Astrocyte (in vitro differentiated cells and primary cell): ENCODE measurements around the gene HSCB. TPM values are rescaled to one million over a fixed set of nuclear protein-coding genes. Genes with fewer than 3 reads are reported as not detected.

Source experiments
- DNase-seq: peaks from one replicate; pipeline ENCODE4 v3.0.0-alpha.2; 2010; ENCODE audit warnings: low read depth
- FAIRE-seq: peaks from 2 replicates; lab custom pipeline; 2011; peaks lifted over from hg19 to GRCh38; lab: Jason Lieb, UNC
- H2AFZ ChIP-seq: 2 replicates; pipeline ENCODE4 v1.6.0; 2012; ENCODE audit warnings: low read depth, low read length, inconsistent platforms
- H3K27ac ChIP-seq: 2 replicates; pipeline ENCODE4 v1.5.1; 2011; ENCODE audit warnings: low read depth, low read length, inconsistent platforms
- H3K27me3 ChIP-seq: 2 replicates; pipeline ENCODE4 v1.6.0; 2011; ENCODE audit warnings: low read length, inconsistent platforms; ENCODE audit not compliant: insufficient read depth
- H3K36me3 ChIP-seq: 2 replicates; pipeline ENCODE4 v1.5.1; 2011; ENCODE audit warnings: low read length, inconsistent platforms; ENCODE audit not compliant: insufficient read depth
- H3K4me1 ChIP-seq: 2 replicates; pipeline ENCODE4 v1.5.1; 2011; ENCODE audit warnings: low read length, inconsistent platforms; ENCODE audit not compliant: insufficient read depth
- H3K4me2 ChIP-seq: 2 replicates; pipeline ENCODE4 v1.6.0; 2012; ENCODE audit warnings: low read length, inconsistent platforms
- H3K4me3 ChIP-seq: 2 replicates; pipeline ENCODE4 v1.5.1; 2011; ENCODE audit warnings: low read depth, mild to moderate bottlenecking, low read length, inconsistent platforms; ENCODE audit not compliant: insufficient read depth
- H3K79me2 ChIP-seq: 2 replicates; pipeline ENCODE4 v1.6.0; 2012; ENCODE audit warnings: mild to moderate bottlenecking, low read length, inconsistent platforms; ENCODE audit not compliant: insufficient read depth
- H3K9ac ChIP-seq: 2 replicates; pipeline ENCODE4 v1.6.0; 2012; ENCODE audit warnings: mild to moderate bottlenecking, low read length, inconsistent platforms
- H3K9me3 ChIP-seq: 2 replicates; pipeline ENCODE4 v1.5.1; 2012; ENCODE audit warnings: low read depth, mild to moderate bottlenecking, low read length, inconsistent platforms; ENCODE audit not compliant: insufficient read depth
- H4K20me1 ChIP-seq: 2 replicates; pipeline ENCODE4 v1.6.0; 2012; ENCODE audit warnings: low read length, inconsistent platforms; ENCODE audit not compliant: insufficient read depth
- H3K27ac Mint-ChIP-seq: one replicate; pipeline ENCODE4 v1.8.0; 2021; ENCODE audit warnings: mild to moderate bottlenecking, mixed read lengths; ENCODE audit not compliant: unreplicated experiment
- H3K27me3 Mint-ChIP-seq: one replicate; pipeline ENCODE4 v1.8.0; 2021; ENCODE audit warnings: low read depth, mixed read lengths; ENCODE audit not compliant: unreplicated experiment
- H3K36me3 Mint-ChIP-seq: one replicate; pipeline ENCODE4 v1.8.0; 2021; ENCODE audit warnings: low read depth, mixed read lengths; ENCODE audit not compliant: unreplicated experiment
- H3K4me1 Mint-ChIP-seq: one replicate; pipeline ENCODE4 v1.8.0; 2021; ENCODE audit warnings: low read depth, mixed read lengths; ENCODE audit not compliant: unreplicated experiment
- H3K4me3 Mint-ChIP-seq: one replicate; pipeline ENCODE4 v1.8.0; 2021; ENCODE audit warnings: mild to moderate bottlenecking, moderate library complexity, mixed read lengths; ENCODE audit not compliant: unreplicated experiment
- H3K9me3 Mint-ChIP-seq: one replicate; pipeline ENCODE4 v1.8.0; 2021; ENCODE audit warnings: mild to moderate bottlenecking, mixed read lengths; ENCODE audit not compliant: unreplicated experiment
- CTCF ChIP-seq: IDR thresholded peaks from 2 replicates; pipeline ENCODE4 v1.5.1; 2011; ENCODE audit warnings: low read depth, mild to moderate bottlenecking, inconsistent platforms, low read length, moderate library complexity; ENCODE audit not compliant: insufficient read depth
- EZH2 ChIP-seq: IDR thresholded peaks from 2 replicates; pipeline ENCODE4 v1.6.1; 2012; ENCODE audit warnings: mild to moderate bottlenecking, low read length, inconsistent platforms; ENCODE audit not compliant: insufficient read depth
- total RNA-seq: library from RNA; stranded (reverse); gene quantifications from 2 replicates; pipeline ENCODE4 v1.2.1, GENCODE V29; 2021

Gene HSCB
- total RNA-seq, 1 donor from 2014 or later = 10.7 TPM

- H3K9me3 Mint-ChIP-seq = no peaks in the 10 kb centered on the region
- peaks cover 19% of the 10 kb centered on the region for H3K36me3 Mint-ChIP-seq
- Histone ChIP-seq H3K36me3 (peaks cover 41% of the 10 kb centered on the region), H3K4me2 (no peak overlapping the region), H4K20me1 (peaks cover 59% of the 10 kb centered on the region), H3K4me3 (no peak overlapping the region), H3K27me3 (no peaks in the 10 kb centered on the region), H3K79me2 (peaks cover 37% of the 10 kb centered on the region), H2AFZ (no peak overlapping the region), H3K4me1 (peaks cover 5% of the 10 kb centered on the region), H3K9me3 (no peaks in the 10 kb centered on the region), H3K27ac (no peak overlapping the region), H3K9ac (no peak overlapping the region)
- no peak overlapping the region for H3K27ac Mint-ChIP-seq
- H3K4me3 Mint-ChIP-seq = no peak overlapping the region
- peaks cover 17% of the 10 kb centered on the region for H3K4me1 Mint-ChIP-seq
- TF ChIP-seq EZH2 = no peak
- no peak for TF ChIP-seq CTCF
- DNase-seq = no peak
- FAIRE-seq = no peak
- no peaks in the 10 kb centered on the region for H3K27me3 Mint-ChIP-seq
Observed at GRCh38 chr22:28792491-28793383, 50.9 kb downstream of the HSCB start.

GRCh38 chr22:28793976-28794584 is 52.2 kb downstream of the HSCB start:
- Histone ChIP-seq H3K27ac (no peak overlapping the region), H4K20me1 (peaks cover 72% of the 10 kb centered on the region), H3K9ac (no peak overlapping the region), H3K36me3 (peaks cover 50% of the 10 kb centered on the region), H3K4me1 (peaks cover 14% of the 10 kb centered on the region), H3K4me2 (no peak overlapping the region), H3K27me3 (no peaks in the 10 kb centered on the region), H2AFZ (no peak overlapping the region), H3K79me2 (peaks cover 51% of the 10 kb centered on the region), H3K9me3 (no peaks in the 10 kb centered on the region), H3K4me3 (no peak overlapping the region)
- Mint-ChIP-seq H3K27me3 (no peaks in the 10 kb centered on the region), H3K9me3 (no peaks in the 10 kb centered on the region), H3K27ac (no peak overlapping the region), H3K4me1 (peaks cover 17% of the 10 kb centered on the region), H3K4me3 (no peak overlapping the region), H3K36me3 (peaks cover 19% of the 10 kb centered on the region)
- no peak for TF ChIP-seq EZH2
- no peak for TF ChIP-seq CTCF
- DNase-seq (no peak), FAIRE-seq (no peak)
